Spinal cord (tissue), 10 donors: ENCODE results near the gene MGMT. TPM values are rescaled to one million over a fixed set of nuclear protein-coding genes. Genes with fewer than 3 reads are reported as not detected.

Experiments
- DNase-seq, 6 donors: peaks; one replicate each; pipeline versions ENCODE4 v3.0.0 to v3.0.0-alpha.2; 2013 to 2015; ENCODE audit warnings: low spot score in 6 of 6, low read depth in 4 of 6
- H3K27ac ChIP-seq: one replicate; pipeline ENCODE4 v1.5.1; 2013; ENCODE audit warnings: low read depth, low read length, control low read depth
- H3K27me3 ChIP-seq: one replicate; pipeline ENCODE4 v1.6.1; 2013; ENCODE audit warnings: low read length; ENCODE audit not compliant: control insufficient read depth, insufficient read depth
- H3K36me3 ChIP-seq: one replicate; pipeline ENCODE4 v1.6.1; 2013; ENCODE audit warnings: low read length; ENCODE audit not compliant: control insufficient read depth, insufficient read depth
- H3K4me1 ChIP-seq: one replicate; pipeline ENCODE4 v1.6.1; 2013; ENCODE audit warnings: low read length; ENCODE audit not compliant: control insufficient read depth, insufficient read depth
- H3K4me3 ChIP-seq: one replicate; pipeline ENCODE4 v1.5.1; 2013; ENCODE audit warnings: low read depth, low read length, control low read depth
- H3K9me3 ChIP-seq: one replicate; pipeline ENCODE4 v1.6.1; 2013; ENCODE audit warnings: low read length; ENCODE audit not compliant: control insufficient read depth, insufficient read depth
- WGBS: methylation state at CpG from one replicate; pipeline ENCODE4 v1.1.5; 2013; ENCODE audit warnings: missing lambda C conversion rate; ENCODE audit not compliant: insufficient coverage; 5-methylcytosine and 5-hydroxymethylcytosine counted together
- polyA plus RNA-seq, 2 donors: library from polyadenylated mRNA; unstranded; fragments of 120-200 nt; gene quantifications; one replicate each; pipeline ENCODE4 v1.2.1, GENCODE V29; 2013; ENCODE audit not compliant: insufficient read length in 2 of 2
- total RNA-seq, 2 donors: library from RNA; depleted of rRNA in 1 of 2; stranded (reverse); fragments of 120-200 nt in 1 of 2; fragments of >200 nt in 1 of 2; gene quantifications; one replicate each; pipeline versions ENCODE4 v1.2.3 to v1.2.4, GENCODE V29; 2013 to 2014
- donor health status: healthy.

The MGMT gene
- total and polyA plus RNA-seq, 4 donors = 10.4 to 31.9 (median 13.7) TPM

GRCh38 chr10:129779126-129780111 is 312.4 kb downstream of the MGMT start:
- Histone ChIP-seq H3K4me3 (no peak overlapping the region), H3K36me3 (peaks cover 4% of the 10 kb centered on the region), H3K4me1 (no peaks in the 10 kb centered on the region), H3K27me3 (no peaks in the 10 kb centered on the region), H3K27ac (no peak overlapping the region), H3K9me3 (no peaks in the 10 kb centered on the region)
- WGBS = 88% methylated on average over 27 of the region's 35 CpGs
- peak in 2 of 6 donors; percentile 21 to 44 for DNase-seq

- DNase-seq = no peak
- H3K27ac ChIP-seq = no peak overlapping the region
Observed at GRCh38 chr10:129780198-129780597, 313.2 kb downstream of the MGMT start.

GRCh38 chr10:129780901-129781795 is 314.1 kb downstream of the MGMT start:
- Histone ChIP-seq H3K27ac (no peak overlapping the region), H3K9me3 (no peaks in the 10 kb centered on the region), H3K36me3 (peaks cover 6% of the 10 kb centered on the region), H3K4me3 (no peak overlapping the region), H3K4me1 (no peaks in the 10 kb centered on the region), H3K27me3 (no peaks in the 10 kb centered on the region)
- no peak for DNase-seq
- 94% methylated on average over 19 of the region's 20 CpGs for WGBS

More at GRCh38 chr10:129780198-129780597, 313.2 kb downstream of the MGMT start:
- Histone ChIP-seq H3K36me3 (peaks cover 2% of the 10 kb centered on the region), H3K4me3 (no peak overlapping the region), H3K4me1 (no peaks in the 10 kb centered on the region), H3K9me3 (no peaks in the 10 kb centered on the region), H3K27me3 (no peaks in the 10 kb centered on the region)
- 86% methylated on average over 6 of the region's 6 CpGs for WGBS

- WGBS = 95% methylated on average over 5 of the region's 6 CpGs
- DNase-seq = no peak
Observed at GRCh38 chr10:129784291-129784690, 317.2 kb downstream of the MGMT start.

GRCh38 chr10:129784891-129785290 is 317.9 kb downstream of the MGMT start:
- Histone ChIP-seq H3K27me3 (no peaks in the 10 kb centered on the region), H3K4me1 (peaks cover 3% of the 10 kb centered on the region), H3K9me3 (no peaks in the 10 kb centered on the region), H3K36me3 (peaks cover 6% of the 10 kb centered on the region), H3K27ac (no peak overlapping the region), H3K4me3 (no peak overlapping the region)
- 81% methylated on average over 10 of the region's 13 CpGs for WGBS
- DNase-seq = no peak

More at GRCh38 chr10:129784291-129784690, 317.2 kb downstream of the MGMT start:
- H3K27ac ChIP-seq = no peak overlapping the region
- no peak overlapping the region for H3K4me3 ChIP-seq
- no peaks in the 10 kb centered on the region for H3K9me3 ChIP-seq
- peaks cover 6% of the 10 kb centered on the region for H3K36me3 ChIP-seq
- no peaks in the 10 kb centered on the region for H3K27me3 ChIP-seq
- peaks cover 3% of the 10 kb centered on the region for H3K4me1 ChIP-seq

- peaks cover 3% of the 10 kb centered on the region for H3K4me1 ChIP-seq
- WGBS = 85% methylated on average over 16 of the region's 16 CpGs
- H3K4me3 ChIP-seq = no peak overlapping the region
- no peaks in the 10 kb centered on the region for H3K9me3 ChIP-seq
- no peak overlapping the region for H3K27ac ChIP-seq
- no peak for DNase-seq
- peaks cover 6% of the 10 kb centered on the region for H3K36me3 ChIP-seq
- no peaks in the 10 kb centered on the region for H3K27me3 ChIP-seq
Observed at GRCh38 chr10:129785536-129785981, 318.5 kb downstream of the MGMT start.

GRCh38 chr10:129786216-129786615 is 319.2 kb downstream of the MGMT start:
- no peak for DNase-seq
- Histone ChIP-seq H3K4me3 (no peak overlapping the region), H3K27ac (no peak overlapping the region), H3K27me3 (no peaks in the 10 kb centered on the region), H3K4me1 (peaks cover 3% of the 10 kb centered on the region), H3K9me3 (no peaks in the 10 kb centered on the region), H3K36me3 (peaks cover 6% of the 10 kb centered on the region)
- WGBS = 74% methylated on average over 6 of the region's 10 CpGs

GRCh38 chr10:129787557-129787956 is 320.5 kb downstream of the MGMT start:
- H3K4me3 ChIP-seq = no peak overlapping the region
- no peaks in the 10 kb centered on the region for H3K27me3 ChIP-seq
- DNase-seq = no peak
- WGBS = 89% methylated on average over 3 of the region's 5 CpGs
- no peaks in the 10 kb centered on the region for H3K9me3 ChIP-seq
- peaks cover 4% of the 10 kb centered on the region for H3K4me1 ChIP-seq
- H3K36me3 ChIP-seq = peaks cover 6% of the 10 kb centered on the region
- H3K27ac ChIP-seq = no peak overlapping the region

- WGBS = 95% methylated on average over 9 of the region's 10 CpGs
- Histone ChIP-seq H3K4me1 (peaks cover 10% of the 10 kb centered on the region), H3K4me3 (no peak overlapping the region), H3K27ac (no peak overlapping the region), H3K27me3 (no peaks in the 10 kb centered on the region), H3K36me3 (peaks cover 6% of the 10 kb centered on the region), H3K9me3 (no peaks in the 10 kb centered on the region)
- no peak for DNase-seq
Observed at GRCh38 chr10:129788215-129788614, 321.2 kb downstream of the MGMT start.
